ENCODE data around the gene SMG5. TPM values are rescaled to one million over a fixed set of nuclear protein-coding genes. Genes with fewer than 3 reads are reported as not detected.
"Not testable (repeated sequence)": the region's sequence is repeated elsewhere in the genome, so short reads cannot be mapped to it uniquely, and the experiment has no call there.

SMG5 gene
- 100 and 103 TPM in 2 replicates for total RNA-seq (2021)
- long read RNA-seq, full-length matches to known transcripts = 129 of 252 reads
- long read RNA-seq, partial matches to known transcripts = 61 of 252 reads
- long read RNA-seq, other reads (novel, unspliced or antisense) = 62 of 252 reads

DNA sequence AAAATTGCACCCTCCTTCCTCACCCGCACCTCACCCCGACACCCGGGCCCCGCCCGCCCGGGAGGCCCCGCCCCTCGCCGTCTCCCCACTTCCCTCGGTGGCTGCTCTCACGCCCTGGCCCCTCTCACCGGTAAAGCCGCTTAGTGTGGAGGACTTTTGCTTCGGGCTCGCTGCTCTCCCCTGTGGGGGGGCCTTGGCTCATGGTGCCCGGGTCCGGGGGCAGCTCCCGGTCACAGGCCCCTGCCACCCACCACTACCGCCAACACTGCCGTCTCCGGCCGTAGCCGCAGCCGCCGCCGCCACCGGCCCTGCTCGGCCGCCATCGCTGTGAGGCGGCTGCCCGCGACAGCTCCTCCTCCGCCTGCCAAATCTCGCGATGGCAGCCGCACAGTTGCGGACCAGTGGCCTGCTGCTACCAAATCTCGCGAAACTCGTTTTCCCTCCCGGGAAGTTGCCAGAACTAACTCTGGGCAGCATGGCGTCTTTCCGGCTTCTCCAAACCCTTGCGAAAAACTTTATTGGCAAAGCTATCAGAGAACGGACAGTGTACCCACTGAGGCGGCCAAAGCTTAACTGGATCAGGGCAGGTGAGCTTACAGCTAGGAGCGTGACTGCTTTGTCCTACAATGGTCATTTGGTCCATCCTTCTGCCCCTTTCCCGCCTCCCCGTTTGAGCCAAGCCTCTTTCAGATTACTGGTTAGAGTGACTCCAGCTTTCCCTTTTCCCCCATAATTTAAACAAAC lies at the start of gene SMG5:
TSS of gene SMG5 (minus strand) at position 347 of the 744 bp plus-strand sequence. CDS start at position 202, 145 bp downstream.
- H2BK12ac ChIP-seq (ENCODE audit: insufficient read length, low read depth, low read length) = no peak within 1 kb of the TSS
- no peak within 1 kb of the TSS for H3T11ph ChIP-seq (ENCODE audit: low read length)
- H3K23me2 ChIP-seq (ENCODE audit: insufficient read length, low read depth, low read length, poor library complexity, severe bottlenecking) = peaks cover 12% of the 10 kb centered on the region
- DNase-seq = peak; percentile 98
- peaks cover 5% of the 10 kb centered on the region for H3K79me1 ChIP-seq (ENCODE audit: insufficient read depth, low read depth, low read length, poor library complexity, severe bottlenecking)
- no peak within 1 kb of the TSS for H2BK20ac ChIP-seq (ENCODE audit: low read depth, low read length, poor library complexity, severe bottlenecking)
- H3K9ac ChIP-seq (ENCODE audit: extremely low read depth, insufficient read length, low read length) = peak within 1 kb of the TSS; percentile 92
- no peak within 1 kb of the TSS for H4K8ac ChIP-seq (replicated peaks; ENCODE audit: insufficient read length, low read depth, low read length)
- H4K20me1 ChIP-seq (ENCODE audit: control insufficient read depth, insufficient read depth, insufficient read length) = no peaks in the 10 kb centered on the region
- no peak within 1 kb of the TSS for H4K91ac ChIP-seq (ENCODE audit: insufficient read length, low read depth, low read length)
- Mint-ChIP-seq H3K4me1 (peaks cover 24 to 29% of the 10 kb centered on the region in 2 experiments), H3K27me3 (ENCODE audit: low read depth) (no peaks in the 10 kb centered on the region; the same call in 1 of the 2 replicates), H3K36me3 (ENCODE audit: insufficient read depth in 1 of 3, low read depth in 3 of 3) (peaks cover 13 to 19% (median 14%) of the 10 kb centered on the region in 3 experiments; a peak in 6 of 7 replicates), H3K27ac (peak within 1 kb of the TSS; percentile 97 to 98 (median 97)), H3K9me3 (no peaks in the 10 kb centered on the region), H3K4me3 (peak within 1 kb of the TSS; percentile 97 to 98)
- no peaks in the 10 kb centered on the region for H3K27me3 ChIP-seq (ENCODE audit: insufficient read depth, low read length)
- H3K4me1 ChIP-seq (ENCODE audit: insufficient read depth, low read length) = no peaks in the 10 kb centered on the region
- no peak within 1 kb of the TSS for H3K23ac ChIP-seq (ENCODE audit: insufficient read length, low read depth, low read length)
- H3K56ac ChIP-seq (ENCODE audit: insufficient read length, low read depth, low read length) = no peak within 1 kb of the TSS
- no peak within 1 kb of the TSS for H2BK120ac ChIP-seq (ENCODE audit: low read depth, low read length, poor library complexity, severe bottlenecking)
- H4K5ac ChIP-seq (ENCODE audit: insufficient read length, low read depth, low read length) = peak within 1 kb of the TSS; percentile 31
- H3K4ac ChIP-seq (ENCODE audit: low read depth, low read length) = no peak within 1 kb of the TSS; the same call in 1 of the 2 replicates
- H2AFZ ChIP-seq (ENCODE audit: low read length) = no peak within 1 kb of the TSS
- TF ChIP-seq, protein P1, sequence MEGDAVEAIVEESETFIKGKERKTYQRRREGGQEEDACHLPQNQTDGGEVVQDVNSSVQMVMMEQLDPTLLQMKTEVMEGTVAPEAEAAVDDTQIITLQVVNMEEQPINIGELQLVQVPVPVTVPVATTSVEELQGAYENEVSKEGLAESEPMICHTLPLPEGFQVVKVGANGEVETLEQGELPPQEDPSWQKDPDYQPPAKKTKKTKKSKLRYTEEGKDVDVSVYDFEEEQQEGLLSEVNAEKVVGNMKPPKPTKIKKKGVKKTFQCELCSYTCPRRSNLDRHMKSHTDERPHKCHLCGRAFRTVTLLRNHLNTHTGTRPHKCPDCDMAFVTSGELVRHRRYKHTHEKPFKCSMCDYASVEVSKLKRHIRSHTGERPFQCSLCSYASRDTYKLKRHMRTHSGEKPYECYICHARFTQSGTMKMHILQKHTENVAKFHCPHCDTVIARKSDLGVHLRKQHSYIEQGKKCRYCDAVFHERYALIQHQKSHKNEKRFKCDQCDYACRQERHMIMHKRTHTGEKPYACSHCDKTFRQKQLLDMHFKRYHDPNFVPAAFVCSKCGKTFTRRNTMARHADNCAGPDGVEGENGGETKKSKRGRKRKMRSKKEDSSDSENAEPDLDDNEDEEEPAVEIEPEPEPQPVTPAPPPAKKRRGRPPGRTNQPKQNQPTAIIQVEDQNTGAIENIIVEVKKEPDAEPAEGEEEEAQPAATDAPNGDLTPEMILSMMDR (conservative IDR thresholded peaks at IDR 0.05) = no peak
- no peak within 1 kb of the TSS for H2BK5ac ChIP-seq (ENCODE audit: insufficient read length, low read length)
- H3K4me2 ChIP-seq (ENCODE audit: insufficient read depth, insufficient read length, low read length) = peak within 1 kb of the TSS; percentile 93
- H2BK15ac ChIP-seq (ENCODE audit: low read depth, low read length) = no peak within 1 kb of the TSS
- WGBS (ENCODE audit: extremely low coverage, insufficient read length, low lambda C conversion rate) = no CpG with 5 or more reads among the region's 50 CpGs
- peak within 1 kb of the TSS; percentile 91 for H3K14ac ChIP-seq (ENCODE audit: insufficient read depth, low read length)
- no peak within 1 kb of the TSS for H2AK5ac ChIP-seq (ENCODE audit: insufficient read length, low read length)
- peak within 1 kb of the TSS; percentile 8 for H3K27ac ChIP-seq (ENCODE audit: insufficient read length, low read depth, low read length)
- peaks cover 22% of the 10 kb centered on the region for H3K79me2 ChIP-seq (ENCODE audit: insufficient read depth, low read length)
- peak within 1 kb of the TSS; percentile 79 for H3K18ac ChIP-seq (ENCODE audit: insufficient read length, low read depth, low read length)
- no peaks in the 10 kb centered on the region for H3K9me3 ChIP-seq (ENCODE audit: control insufficient read depth, low read depth, low read length)

DNA sequence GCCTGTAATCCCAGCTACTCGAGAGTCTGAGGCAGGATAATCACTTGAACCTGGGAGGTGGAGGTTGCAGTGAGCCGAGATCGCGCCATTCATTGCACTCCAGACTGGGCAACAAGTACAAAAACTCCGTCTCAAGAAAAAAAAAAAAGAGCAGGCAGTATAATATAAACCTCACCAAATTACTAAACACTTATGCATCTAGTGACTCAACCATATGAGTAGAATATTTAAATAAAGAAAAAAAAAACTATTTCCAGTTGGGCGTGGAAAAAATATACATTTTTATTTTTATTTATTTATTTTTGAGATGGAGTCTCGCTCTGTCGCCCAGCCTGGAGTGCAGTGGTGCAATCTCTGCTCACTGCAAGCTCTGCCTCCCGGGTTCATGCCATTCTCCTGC lies 40.6 kb upstream of the SMG5 start:
- H2BK120ac ChIP-seq (ENCODE audit: low read depth, low read length, poor library complexity, severe bottlenecking); H3K79me2 ChIP-seq (ENCODE audit: insufficient read depth, low read length); H3K18ac ChIP-seq (ENCODE audit: insufficient read length, low read depth, low read length); H3K23ac ChIP-seq (ENCODE audit: insufficient read length, low read depth, low read length); H2BK15ac ChIP-seq (ENCODE audit: low read depth, low read length); H3K27me3 ChIP-seq (ENCODE audit: insufficient read depth, low read length); H3K27ac Mint-ChIP-seq; H3K27me3 Mint-ChIP-seq (ENCODE audit: low read depth); H2BK20ac ChIP-seq (ENCODE audit: low read depth, low read length, poor library complexity, severe bottlenecking); H3K79me1 ChIP-seq (ENCODE audit: insufficient read depth, low read depth, low read length, poor library complexity, severe bottlenecking); H3K4ac ChIP-seq (ENCODE audit: low read depth, low read length); H2BK5ac ChIP-seq (ENCODE audit: insufficient read length, low read length); DNase-seq; H3K9me3 ChIP-seq (ENCODE audit: control insufficient read depth, low read depth, low read length); H3K4me3 Mint-ChIP-seq; H3K56ac ChIP-seq (ENCODE audit: insufficient read length, low read depth, low read length); H3K9ac ChIP-seq (ENCODE audit: extremely low read depth, insufficient read length, low read length); H4K8ac ChIP-seq (replicated peaks; ENCODE audit: insufficient read length, low read depth, low read length); H3K4me1 Mint-ChIP-seq; H4K20me1 ChIP-seq (ENCODE audit: control insufficient read depth, insufficient read depth, insufficient read length); H3K4me1 ChIP-seq (ENCODE audit: insufficient read depth, low read length); H3K14ac ChIP-seq (ENCODE audit: insufficient read depth, low read length); H3K4me2 ChIP-seq (ENCODE audit: insufficient read depth, insufficient read length, low read length); H2BK12ac ChIP-seq (ENCODE audit: insufficient read length, low read depth, low read length); H4K5ac ChIP-seq (ENCODE audit: insufficient read length, low read depth, low read length); H3K27ac ChIP-seq (ENCODE audit: insufficient read length, low read depth, low read length); H2AFZ ChIP-seq (ENCODE audit: low read length); H3T11ph ChIP-seq (ENCODE audit: low read length); H3K23me2 ChIP-seq (ENCODE audit: insufficient read length, low read depth, low read length, poor library complexity, severe bottlenecking); H4K91ac ChIP-seq (ENCODE audit: insufficient read length, low read depth, low read length); H2AK5ac ChIP-seq (ENCODE audit: insufficient read length, low read length); H3K9me3 Mint-ChIP-seq: not testable (repeated sequence)
- WGBS (ENCODE audit: extremely low coverage, insufficient read length, low lambda C conversion rate) = no CpG with 5 or more reads among the region's 9 CpGs
- peaks cover 54 to 85% (median 68%) of the 10 kb centered on the region in 3 experiments for H3K36me3 Mint-ChIP-seq (ENCODE audit: insufficient read depth in 1 of 3, low read depth in 3 of 3)
